B cell (primary cell): ENCODE data around the gene VAV3. TPM values are rescaled to one million over a fixed set of nuclear protein-coding genes. Genes with fewer than 3 reads are reported as not detected.

ENCODE experiments used
- ATAC-seq: fragments of 200-7000 bp; cut with Tn5 transposase; one replicate; pipeline ENCODE4 v1.10.0; 2021; ENCODE audit warnings: low read depth, mild to moderate bottlenecking, moderate number of reproducible peaks, moderate library complexity
- CTCF ChIA-PET: fragments of 350-600 bp; sonication (Branson Sonifier 250); formaldehyde crosslinking; loops from one replicate; lab custom pipeline; 2021; ENCODE audit warnings: antibody characterized with exemption, inconsistent platforms; lab: Charles Lee
- POLR2A ChIA-PET: fragments of 350-600 bp; sonication (Branson Sonifier 250); formaldehyde crosslinking; loops from one replicate; lab custom pipeline; 2021; ENCODE audit warnings: antibody characterized with exemption; lab: Charles Lee
- DNase-seq: peaks from one replicate; pipeline ENCODE4 v3.0.0; 2013
- H2AFZ ChIP-seq: 2 replicates; pipeline ENCODE4 v1.6.1; 2012; ENCODE audit warnings: mild to moderate bottlenecking, low read depth, low read length; ENCODE audit not compliant: insufficient read depth, poor library complexity, severe bottlenecking
- H3K27ac ChIP-seq, 2 donors: 1 replicate in 1 of 2; 2 replicates in 1 of 2; pipeline ENCODE4 v1.5.1; 2012 to 2013; ENCODE audit warnings: low read length in 2 of 2, mild to moderate bottlenecking in 2 of 2, moderate library complexity in 1 of 2
- H3K27me3 ChIP-seq, 4 experiments: fragments of 200-600 bp in 1 of 4; sonication (generic) in 1 of 4; replicated peaks in 1 of 4; 1 replicate in 2 of 4; 2 replicates in 2 of 4; pipeline versions ENCODE4 v1.6.1 to v1.7.0; 2013 to 2016; ENCODE audit warnings: low read length in 3 of 4, mild to moderate bottlenecking in 2 of 4, mixed read lengths in 1 of 4, moderate library complexity in 1 of 4; ENCODE audit not compliant: insufficient read depth in 4 of 4, control insufficient read depth in 3 of 4; ENCODE audit errors: control extremely low read depth in 1 of 4
- H3K36me3 ChIP-seq, 2 experiments: replicated peaks in 1 of 2; 1 replicate in 1 of 2; 2 replicates in 1 of 2; pipeline versions ENCODE4 v1.6.1 to v1.7.1; 2013; ENCODE audit warnings: low read length in 1 of 2; ENCODE audit not compliant: insufficient read depth in 2 of 2, control insufficient read depth in 1 of 2; ENCODE audit errors: control extremely low read depth in 1 of 2, extremely low read depth in 1 of 2
- H3K4me1 ChIP-seq, 2 donors: fragments of 200-600 bp in 1 of 2; sonication (generic) in 1 of 2; 1 replicate in 1 of 2; 2 replicates in 1 of 2; pipeline versions ENCODE4 v1.5.1 to v1.6.1; 2013 to 2017; ENCODE audit warnings: low read length in 2 of 2; ENCODE audit not compliant: control insufficient read depth in 2 of 2, insufficient read depth in 2 of 2
- H3K4me2 ChIP-seq: replicated peaks from 2 replicates; pipeline ENCODE3; 2012; ENCODE audit warnings: mild to moderate bottlenecking, low read depth, low read length; ENCODE audit not compliant: poor library complexity, severe bottlenecking
- H3K4me3 ChIP-seq, 5 experiments: fragments of 200-600 bp in 1 of 5; sonication (generic) in 1 of 5; 1 replicate in 3 of 5; 2 replicates in 2 of 5; pipeline versions ENCODE4 v1.5.1 to v1.7.0; 2011 to 2016; ENCODE audit warnings: low read length in 4 of 5, mild to moderate bottlenecking in 4 of 5, low read depth in 2 of 5, control low read depth in 1 of 5, moderate library complexity in 1 of 5; ENCODE audit not compliant: insufficient read depth in 1 of 5; ENCODE audit errors: control extremely low read depth in 1 of 5, extremely low read depth in 1 of 5
- H3K79me2 ChIP-seq: fragments of 200-600 bp; sonication (generic); one replicate; pipeline ENCODE4 v1.6.0; 2016; ENCODE audit warnings: low read length; ENCODE audit not compliant: control insufficient read depth, insufficient read depth
- H3K9ac ChIP-seq: fragments of 200-600 bp; sonication (generic); 2 replicates; pipeline ENCODE4 v1.6.1; 2017; ENCODE audit warnings: mild to moderate bottlenecking, low read length, moderate library complexity
- H3K9me3 ChIP-seq, 3 donors: one replicate each; pipeline versions ENCODE4 v1.6.1 to v1.7.1; 2013; ENCODE audit warnings: low read length in 2 of 3; ENCODE audit not compliant: control insufficient read depth in 2 of 3, insufficient read depth in 1 of 3; ENCODE audit errors: control extremely low read depth in 1 of 3
- H4K20me1 ChIP-seq: 2 replicates; pipeline ENCODE4 v1.6.0; 2012; ENCODE audit warnings: mild to moderate bottlenecking, low read length; ENCODE audit not compliant: insufficient read depth, control insufficient read depth, poor library complexity, severe bottlenecking
- H3K27ac Mint-ChIP-seq: one replicate; pipeline ENCODE4 v1.8.0; 2021; ENCODE audit warnings: mixed read lengths
- H3K27me3 Mint-ChIP-seq: one replicate; pipeline ENCODE4 v1.8.0; 2021; ENCODE audit warnings: mixed read lengths
- H3K4me1 Mint-ChIP-seq: one replicate; pipeline ENCODE4 v1.8.0; 2021; ENCODE audit warnings: mixed read lengths
- H3K4me3 Mint-ChIP-seq: one replicate; pipeline ENCODE4 v1.8.0; 2021; ENCODE audit warnings: mixed read lengths
- H3K9me3 Mint-ChIP-seq: one replicate; pipeline ENCODE4 v1.8.0; 2022; ENCODE audit warnings: mixed read lengths; ENCODE audit not compliant: insufficient read depth
- CTCF ChIP-seq: fragments of 200-600 bp; IDR thresholded peaks from one replicate; pipeline ENCODE4 v1.8.0; 2022; ENCODE audit warnings: antibody characterized with exemption, mild to moderate bottlenecking
- EZH2 ChIP-seq: IDR thresholded peaks from 2 replicates; pipeline ENCODE4 v1.6.1; 2012; ENCODE audit warnings: borderline replicate concordance, low read depth, mild to moderate bottlenecking, moderate library complexity, low read length; ENCODE audit not compliant: insufficient read depth, poor library complexity, severe bottlenecking
- WGBS: methylation state at CpG from one replicate; pipeline ENCODE4 v1.1.5; 2013; ENCODE audit warnings: missing lambda C conversion rate; ENCODE audit not compliant: insufficient coverage; 5-methylcytosine and 5-hydroxymethylcytosine counted together
- intact Hi-C: fragments of 100-400 bp; cut with micrococcal nuclease; formaldehyde crosslinking; loops from one replicate; pipeline ENCODE4 v1.10.0; 2022
- polyA plus RNA-seq: library from polyadenylated mRNA; depleted of rRNA; stranded (reverse); fragments of >200 nt; gene quantifications from 2 replicates; pipeline ENCODE4 v1.2.3, GENCODE V29; 2012
- total RNA-seq, 2 donors: library from RNA; stranded (reverse); fragments of 120-200 nt in 1 of 2; gene quantifications; 1 replicate in 1 of 2; 2 replicates in 1 of 2; pipeline versions ENCODE4 v1.2.3 to v1.2.4, GENCODE V29; 2013 to 2022

VAV3 gene
- total and polyA plus RNA-seq, 2 donors (not counting 1 experiment from before 2014, with no cell fraction given) = 14.8 to 32.5 TPM

GRCh38 chr1:107551456-107551855 lies 413.5 kb downstream of the VAV3 start:
- no peaks in the 10 kb centered on the region for H4K20me1 ChIP-seq
- Mint-ChIP-seq H3K27me3 (no peaks in the 10 kb centered on the region), H3K27ac (no peak overlapping the region), H3K4me3 (no peak overlapping the region), H3K9me3 (no peaks in the 10 kb centered on the region), H3K4me1 (no peaks in the 10 kb centered on the region)
- no peak overlapping the region for H2AFZ ChIP-seq
- no peak for ATAC-seq
- no peaks in the 10 kb centered on the region for H3K9me3 ChIP-seq
- no peak overlapping the region for H3K4me2 ChIP-seq
- no peak for TF ChIP-seq CTCF
- no peak for TF ChIP-seq EZH2
- H3K36me3 ChIP-seq = no peaks in the 10 kb centered on the region
- H3K79me2 ChIP-seq = no peaks in the 10 kb centered on the region
- no peaks in the 10 kb centered on the region for H3K27me3 ChIP-seq
- no peak overlapping the region for H3K27ac ChIP-seq
- no peak for DNase-seq
- H3K4me1 ChIP-seq = peaks cover 3 to 7% of the 10 kb centered on the region in 2 donors
- CTCF ChIA-PET = no interaction called here
- H3K9ac ChIP-seq = no peak overlapping the region
- POLR2A ChIA-PET = no interaction called here
- intact Hi-C loops = no loop called here
- 100% methylated on average over 1 of the region's 1 CpG for WGBS
- no peak overlapping the region for H3K4me3 ChIP-seq

DNA sequence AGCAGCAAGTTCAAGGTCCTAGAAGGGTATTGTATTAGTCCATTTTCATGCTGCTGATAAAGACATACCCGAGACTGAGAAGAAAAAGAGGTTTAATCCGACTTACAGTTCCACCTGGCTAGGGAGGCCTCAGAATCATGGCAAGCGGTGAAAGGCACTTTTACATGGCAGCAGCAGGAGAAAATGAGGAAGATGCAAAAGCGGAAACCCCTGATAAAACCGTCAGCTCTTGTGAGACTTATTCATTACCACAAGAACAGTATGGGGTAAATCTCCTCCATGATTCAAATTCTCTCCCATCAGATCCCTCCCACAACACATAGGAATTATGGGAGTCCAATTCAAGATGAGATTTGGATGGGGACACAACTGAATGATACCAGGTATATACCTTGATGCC lies 414.6 kb downstream of the VAV3 start:
- Histone ChIP-seq H3K27me3 (no peaks in the 10 kb centered on the region), H3K9me3 (no peaks in the 10 kb centered on the region), H3K9ac (no peak overlapping the region), H3K27ac (no peak overlapping the region), H3K4me2 (no peak overlapping the region), H3K4me3 (no peak overlapping the region), H3K4me1 (peaks cover 3 to 7% of the 10 kb centered on the region in 2 donors), H3K36me3 (no peaks in the 10 kb centered on the region), H4K20me1 (no peaks in the 10 kb centered on the region), H2AFZ (no peak overlapping the region), H3K79me2 (no peaks in the 10 kb centered on the region)
- ChIA-PET CTCF (interaction anchor here (4.1 kb wide), 1 partner anchor 20 kb away, joined by 13 read pairs; no protein-coding TSS in a partner anchor), POLR2A (no interaction called here)
- no peak overlapping the region for H3K27ac Mint-ChIP-seq
- 97% methylated on average over 3 of the region's 5 CpGs for WGBS
- H3K9me3 Mint-ChIP-seq = no peaks in the 10 kb centered on the region
- no peak overlapping the region for H3K4me3 Mint-ChIP-seq
- H3K4me1 Mint-ChIP-seq = no peaks in the 10 kb centered on the region
- no peak for ATAC-seq
- DNase-seq = no peak
- TF ChIP-seq CTCF (no peak), EZH2 (no peak)
- no peaks in the 10 kb centered on the region for H3K27me3 Mint-ChIP-seq
- intact Hi-C loops = no loop called here
